Esophagus squamous epithelium (tissue), 4 donors: ENCODE results near the gene RASGRP4.

ENCODE experiments used
- CTCF ChIP-seq, 6 experiments: fragments of 450-650 bp in 4 of 6; fragments of 200-600 bp in 2 of 6; sonication (generic) in 2 of 6; IDR thresholded peaks; one replicate each; pipeline ENCODE4 v1.5.1; 2016 to 2019; ENCODE audit warnings: antibody characterized with exemption in 6 of 6, mild to moderate bottlenecking in 4 of 6, moderate library complexity in 4 of 6
- POLR2A ChIP-seq, 4 donors: fragments of 450-650 bp; IDR thresholded peaks; one replicate each; pipeline ENCODE4 v1.6.1; 2017; ENCODE audit warnings: antibody characterized with exemption in 4 of 4, mild to moderate bottlenecking in 4 of 4, moderate library complexity in 3 of 4

- no peak for TF ChIP-seq CTCF (IDR thresholded peaks at IDR 0.05)
- no peak for TF ChIP-seq POLR2A (IDR thresholded peaks at IDR 0.05)
Observed at GRCh38 chr19:38399081-38399480, 26.9 kb downstream of the RASGRP4 start.
